Measurements from ENCODE around the gene RTL5.
"Not testable (repeated sequence)": the region's sequence is repeated elsewhere in the genome, so short reads cannot be mapped to it uniquely, and the experiment has no call there.

Gene RTL5

GRCh38 chrX:72131317-72132294, at the start of gene RTL5:
Gene RTL5 (minus strand): TSS chrX:72131915.
- H3K4me3 ChIP-seq (ENCODE audit: low read length), result peak within 1 kb of the TSS; percentile 50
- DNase-seq (ENCODE audit: low read depth), result peak; percentile 39
- no peak for TF ChIP-seq CTCF (conservative IDR thresholded peaks at IDR 0.05; ENCODE audit: low read depth, low read length)

GRCh38 chrX:72180539-72180938, 48.8 kb upstream of the RTL5 start:
- DNase-seq (ENCODE audit: low read depth), result no peak
- no peak for TF ChIP-seq CTCF (conservative IDR thresholded peaks at IDR 0.05; ENCODE audit: low read depth, low read length)
- H3K4me3 ChIP-seq (ENCODE audit: low read length), result peak overlapping the region; percentile 92

GRCh38 chrX:72176981-72177380, 45.3 kb upstream of the RTL5 start:
- TF ChIP-seq CTCF (conservative IDR thresholded peaks at IDR 0.05; ENCODE audit: low read depth, low read length), result no peak
- no peak for DNase-seq (ENCODE audit: low read depth)
- no peak overlapping the region for H3K4me3 ChIP-seq (ENCODE audit: low read length)

- not testable (repeated sequence) for DNase-seq (ENCODE audit: low read depth); H3K4me3 ChIP-seq (ENCODE audit: low read length)
These were observed 44.6 kb upstream of the RTL5 start for GRCh38 chrX:72176289-72176688.

- TF ChIP-seq CTCF (conservative IDR thresholded peaks at IDR 0.05; ENCODE audit: low read depth, low read length), result no peak
- DNase-seq (ENCODE audit: low read depth), result no peak
- no peak overlapping the region for H3K4me3 ChIP-seq (ENCODE audit: low read length)
These were observed 37.5 kb upstream of the RTL5 start for GRCh38 chrX:72169008-72169728.

- TF ChIP-seq CTCF (conservative IDR thresholded peaks at IDR 0.05; ENCODE audit: low read depth, low read length), result no peak
- DNase-seq (ENCODE audit: low read depth), result no peak
- H3K4me3 ChIP-seq (ENCODE audit: low read length), result no peak overlapping the region
These were observed 33.8 kb upstream of the RTL5 start for GRCh38 chrX:72165551-72165950.

- no peak overlapping the region for H3K4me3 ChIP-seq (ENCODE audit: low read length)
- DNase-seq (ENCODE audit: low read depth), result no peak
- no peak for TF ChIP-seq CTCF (conservative IDR thresholded peaks at IDR 0.05; ENCODE audit: low read depth, low read length)
These were observed 28.1 kb upstream of the RTL5 start for GRCh38 chrX:72159769-72160168.

All from retinal pigment epithelial cell (primary cell).